Measurements from ENCODE around the gene CPLANE1.

DNA sequence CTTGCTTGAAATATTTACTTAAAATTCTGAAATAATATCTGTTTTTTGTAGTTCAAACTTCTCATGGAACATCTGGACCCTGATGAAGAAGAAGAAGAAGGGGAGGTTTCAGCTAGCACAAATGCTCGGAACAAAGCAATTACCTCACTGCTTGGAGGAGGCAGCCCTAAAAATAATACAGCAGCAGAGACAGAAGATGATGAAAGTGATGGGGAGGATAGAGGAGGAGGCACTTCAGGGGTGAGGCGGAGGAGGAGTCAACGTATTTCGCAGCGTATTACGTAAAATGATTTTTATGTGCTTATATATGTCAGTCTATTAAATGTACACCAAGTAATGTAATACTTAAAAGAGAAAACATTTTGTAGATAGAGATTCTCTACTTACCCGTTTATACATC, 185.4 kb downstream of the CPLANE1 start:
- TF ChIP-seq, protein P1, sequence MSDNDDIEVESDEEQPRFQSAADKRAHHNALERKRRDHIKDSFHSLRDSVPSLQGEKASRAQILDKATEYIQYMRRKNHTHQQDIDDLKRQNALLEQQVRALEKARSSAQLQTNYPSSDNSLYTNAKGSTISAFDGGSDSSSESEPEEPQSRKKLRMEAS (IDR thresholded peaks at IDR 0.05; ENCODE audit: low read depth, low read length) = no peak
- TF ChIP-seq NBN (IDR thresholded peaks at IDR 0.05) (no peak), GABPA (IDR thresholded peaks at IDR 0.05; ENCODE audit: low read depth) (no peak)
- TF ChIP-seq, protein P2, sequence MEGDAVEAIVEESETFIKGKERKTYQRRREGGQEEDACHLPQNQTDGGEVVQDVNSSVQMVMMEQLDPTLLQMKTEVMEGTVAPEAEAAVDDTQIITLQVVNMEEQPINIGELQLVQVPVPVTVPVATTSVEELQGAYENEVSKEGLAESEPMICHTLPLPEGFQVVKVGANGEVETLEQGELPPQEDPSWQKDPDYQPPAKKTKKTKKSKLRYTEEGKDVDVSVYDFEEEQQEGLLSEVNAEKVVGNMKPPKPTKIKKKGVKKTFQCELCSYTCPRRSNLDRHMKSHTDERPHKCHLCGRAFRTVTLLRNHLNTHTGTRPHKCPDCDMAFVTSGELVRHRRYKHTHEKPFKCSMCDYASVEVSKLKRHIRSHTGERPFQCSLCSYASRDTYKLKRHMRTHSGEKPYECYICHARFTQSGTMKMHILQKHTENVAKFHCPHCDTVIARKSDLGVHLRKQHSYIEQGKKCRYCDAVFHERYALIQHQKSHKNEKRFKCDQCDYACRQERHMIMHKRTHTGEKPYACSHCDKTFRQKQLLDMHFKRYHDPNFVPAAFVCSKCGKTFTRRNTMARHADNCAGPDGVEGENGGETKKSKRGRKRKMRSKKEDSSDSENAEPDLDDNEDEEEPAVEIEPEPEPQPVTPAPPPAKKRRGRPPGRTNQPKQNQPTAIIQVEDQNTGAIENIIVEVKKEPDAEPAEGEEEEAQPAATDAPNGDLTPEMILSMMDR (IDR thresholded peaks at IDR 0.05 in 2 of 3, conservative IDR thresholded peaks at IDR 0.05 in 1 of 3; ENCODE audit: control insufficient read depth in 2 of 3, extremely low read depth in 1 of 3, insufficient read depth in 1 of 3, low read depth in 3 of 3, low read length in 3 of 3) = no peak
